Measurements from ENCODE around the gene C9orf85. TPM values are rescaled to one million over a fixed set of nuclear protein-coding genes. Genes with fewer than 3 reads are reported as not detected.

C9orf85 gene
- total RNA-seq, 2 experiments from 2014 or later = 11.1 to 12.0 TPM

DNA sequence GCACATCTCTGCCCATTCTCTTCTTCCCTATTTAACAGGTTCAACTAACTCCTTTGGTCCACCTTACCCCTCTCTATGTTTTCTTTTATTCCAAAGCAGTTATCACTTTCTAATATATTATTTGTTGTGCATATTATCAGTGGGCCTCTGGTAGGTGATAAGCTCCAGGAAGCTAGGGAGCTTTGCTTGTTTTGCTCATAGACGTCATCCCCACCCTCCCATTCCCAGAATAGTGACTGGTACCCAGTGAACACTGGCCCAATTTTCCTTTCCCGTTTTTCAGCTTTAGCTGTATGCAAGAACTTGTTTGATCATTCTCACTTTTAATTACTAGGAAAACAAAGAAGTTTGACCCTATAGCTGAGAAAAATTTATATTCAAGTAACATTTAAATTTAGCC, 7.4 kb upstream of the C9orf85 start:
- H3K36me3 Mint-ChIP-seq (ENCODE audit: low read depth) = peaks cover 28% of the 10 kb centered on the region

DNA sequence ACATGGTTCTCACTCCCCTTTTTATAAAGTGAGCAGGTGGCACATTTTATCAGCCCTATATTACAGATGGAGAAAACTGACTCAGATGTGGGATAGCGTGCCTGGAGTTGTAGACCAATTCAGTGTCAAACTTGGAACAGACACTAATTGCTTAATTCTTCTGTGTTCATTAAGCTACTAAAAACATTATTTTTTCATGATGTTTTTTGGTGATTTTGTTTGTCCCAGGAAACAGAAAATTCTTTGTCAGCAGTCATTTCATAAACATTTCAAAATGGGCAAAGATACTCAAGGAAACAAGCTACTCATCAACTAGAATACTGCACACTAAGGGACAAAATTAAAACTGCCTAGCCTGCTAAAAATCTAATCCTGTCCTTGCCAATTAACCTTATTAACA, 2.6 kb upstream of the C9orf85 start:
- Mint-ChIP-seq H3K27ac (peak overlapping the region; percentile 89), H3K4me1 (ENCODE audit: low read depth) (peaks cover 55% of the 10 kb centered on the region)

More for the DNA sequence above, 7.4 kb upstream of the C9orf85 start:
- Mint-ChIP-seq H3K4me1 (ENCODE audit: low read depth) (peaks cover 67% of the 10 kb centered on the region), H3K9me3 (ENCODE audit: insufficient read depth) (no peaks in the 10 kb centered on the region), H3K4me3 (no peak overlapping the region), H3K27me3 (ENCODE audit: low read depth) (no peaks in the 10 kb centered on the region), H3K27ac (no peak overlapping the region)
- ATAC-seq (no peak), DNase-seq (no peak)
- POLR2A ChIA-PET = no interaction called here
- CTCF ChIA-PET = interaction anchor here (1.0 to 1.5 kb wide), 2 partner anchors 16 to 121 kb away, joined by 3 to 4 read pairs; no protein-coding TSS in a partner anchor

DNA sequence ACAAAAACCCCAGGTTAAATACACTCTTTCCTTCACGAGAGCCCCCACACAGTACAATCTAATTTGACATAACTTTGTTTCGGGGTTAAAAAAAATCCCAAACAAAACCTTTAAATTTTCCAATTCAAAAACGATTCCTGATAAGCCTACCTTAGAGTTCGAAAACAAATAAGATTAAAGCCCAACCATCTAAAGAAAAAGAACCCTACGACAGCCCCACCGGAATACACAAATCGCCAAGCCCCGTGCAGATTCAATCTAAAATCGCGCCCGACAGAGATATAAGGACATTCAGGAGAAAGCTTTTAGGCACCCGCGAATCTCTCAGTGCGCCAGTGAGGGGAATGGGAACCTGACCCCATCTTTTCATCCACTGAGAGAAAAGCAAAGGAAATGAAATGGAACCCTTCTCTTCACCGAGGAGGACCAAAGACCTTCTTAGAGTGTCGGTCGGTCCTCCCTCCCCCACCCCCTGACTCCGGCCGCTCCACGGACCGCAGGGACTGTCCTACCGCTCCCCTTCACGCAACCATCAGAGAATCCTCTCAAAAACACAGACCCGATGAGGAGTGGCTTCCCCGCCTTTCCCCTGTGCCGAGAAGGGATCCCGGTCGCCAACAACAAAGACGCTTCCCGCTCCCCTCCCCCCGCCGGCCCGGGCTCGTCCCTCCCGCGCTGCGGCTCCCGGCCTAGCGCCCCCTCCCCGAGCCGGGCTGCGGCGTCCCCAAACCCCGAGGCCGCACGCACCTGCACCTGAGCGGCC, 1.4 kb upstream of the C9orf85 start:
- Mint-ChIP-seq H3K27me3 (ENCODE audit: low read depth) (no peaks in the 10 kb centered on the region), H3K4me1 (ENCODE audit: low read depth) (peaks cover 57% of the 10 kb centered on the region), H3K9me3 (ENCODE audit: insufficient read depth) (no peaks in the 10 kb centered on the region), H3K27ac (peak overlapping the region; percentile 89), H3K36me3 (ENCODE audit: low read depth) (peaks cover 31% of the 10 kb centered on the region), H3K4me3 (peak overlapping the region; percentile 100)
- ATAC-seq (no peak), DNase-seq (peak; percentile 46)
- ChIA-PET CTCF (interaction anchor here (1.2 to 2.3 kb wide), 3 partner anchors 10 to 103 kb away, joined by 4 to 14 read pairs (median 14); no protein-coding TSS in a partner anchor), POLR2A (interaction anchor here (0.6 to 3.8 kb wide), 13 partner anchors 8 to 143 kb away, joined by 3 to 67 read pairs (median 6); no protein-coding TSS in a partner anchor)

More for the DNA sequence above, 2.6 kb upstream of the C9orf85 start:
- Mint-ChIP-seq H3K27me3 (ENCODE audit: low read depth) (no peaks in the 10 kb centered on the region), H3K9me3 (ENCODE audit: insufficient read depth) (no peaks in the 10 kb centered on the region), H3K4me3 (peak overlapping the region; percentile 100), H3K36me3 (ENCODE audit: low read depth) (peaks cover 34% of the 10 kb centered on the region)
- ATAC-seq = no peak
- no peak for DNase-seq
- CTCF ChIA-PET = interaction anchor here (0.9 to 1.1 kb wide), 3 partner anchors 13 to 116 kb away, joined by 3 to 4 read pairs (median 3); no protein-coding TSS in a partner anchor
- POLR2A ChIA-PET = interaction anchor here (0.7 kb wide), 1 partner anchor 10 kb away, joined by 4 read pairs; no protein-coding TSS in a partner anchor

DNA sequence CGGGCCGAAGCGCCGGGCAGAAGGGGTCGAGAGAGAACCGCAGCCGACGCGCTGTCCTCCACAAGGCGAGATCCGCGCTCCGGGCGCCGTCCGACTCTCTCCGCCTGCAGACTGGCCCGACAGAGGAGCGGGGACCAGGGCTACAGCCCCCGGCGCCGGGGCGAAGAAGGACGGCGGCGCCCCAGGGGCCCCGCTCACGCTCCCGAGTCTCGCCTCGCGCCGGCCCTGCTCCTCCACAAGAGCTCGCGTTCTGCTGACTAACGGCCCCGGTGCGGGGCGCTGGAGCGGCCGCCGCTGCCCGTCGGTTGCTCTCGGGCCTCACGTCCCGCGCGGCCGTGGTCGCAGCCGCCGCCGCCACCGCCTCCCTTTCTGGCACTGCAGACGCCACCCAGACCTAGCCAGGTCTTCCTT, 784 bp upstream of the C9orf85 start:
- H3K9me3 Mint-ChIP-seq (ENCODE audit: insufficient read depth) = no peaks in the 10 kb centered on the region
- DNase-seq (no peak), ATAC-seq (peak; percentile 12)
- ChIA-PET POLR2A (interaction anchor here (0.6 to 3.8 kb wide), 18 partner anchors 8 to 143 kb away, joined by 3 to 67 read pairs (median 4); no protein-coding TSS in a partner anchor), CTCF (interaction anchor here (0.9 to 2.3 kb wide), 16 partner anchors 9 to 144 kb away, joined by 3 to 14 read pairs (median 6); no protein-coding TSS in a partner anchor)
- H3K27me3 Mint-ChIP-seq (ENCODE audit: low read depth) = no peaks in the 10 kb centered on the region
- H3K36me3 Mint-ChIP-seq (ENCODE audit: low read depth) = peaks cover 28% of the 10 kb centered on the region
- peaks cover 58% of the 10 kb centered on the region for H3K4me1 Mint-ChIP-seq (ENCODE audit: low read depth)
- H3K27ac Mint-ChIP-seq = peak overlapping the region; percentile 100
- H3K4me3 Mint-ChIP-seq = peak overlapping the region; percentile 100

DNA sequence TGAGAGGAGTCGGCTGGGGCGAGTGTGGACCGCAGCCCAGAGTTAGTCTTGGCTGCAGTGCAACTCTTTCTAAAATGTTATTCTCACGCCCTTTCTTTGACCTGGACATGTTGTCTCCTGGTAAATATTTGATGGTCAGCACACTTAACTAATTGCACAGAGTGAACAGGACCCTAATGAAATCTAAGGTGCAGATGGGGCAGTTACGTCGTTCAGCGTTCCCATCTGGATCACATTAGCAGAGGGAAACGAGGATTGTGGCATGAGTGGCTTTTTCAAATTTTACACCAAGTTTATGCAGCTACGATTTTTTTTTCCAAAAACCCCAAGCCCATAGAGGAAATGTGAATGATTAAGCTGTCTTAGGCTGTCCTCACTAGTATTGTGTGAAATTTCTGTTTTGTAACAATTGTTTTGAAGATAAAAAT, 483 bp downstream of the C9orf85 start:
- ATAC-seq (no peak), DNase-seq (no peak)
- no peaks in the 10 kb centered on the region for H3K27me3 Mint-ChIP-seq (ENCODE audit: low read depth)
- POLR2A ChIA-PET = interaction anchor here (0.6 to 3.8 kb wide), 12 partner anchors 11 to 151 kb away, joined by 3 to 67 read pairs (median 4); no protein-coding TSS in a partner anchor
- CTCF ChIA-PET = interaction anchor here (1.0 to 2.8 kb wide), 10 partner anchors 12 to 130 kb away, joined by 3 to 14 read pairs (median 8); no protein-coding TSS in a partner anchor
- peaks cover 25% of the 10 kb centered on the region for H3K36me3 Mint-ChIP-seq (ENCODE audit: low read depth)
- peaks cover 55% of the 10 kb centered on the region for H3K4me1 Mint-ChIP-seq (ENCODE audit: low read depth)
- H3K4me3 Mint-ChIP-seq = peak overlapping the region; percentile 100
- peak overlapping the region; percentile 100 for H3K27ac Mint-ChIP-seq
- H3K9me3 Mint-ChIP-seq (ENCODE audit: insufficient read depth) = no peaks in the 10 kb centered on the region

DNA sequence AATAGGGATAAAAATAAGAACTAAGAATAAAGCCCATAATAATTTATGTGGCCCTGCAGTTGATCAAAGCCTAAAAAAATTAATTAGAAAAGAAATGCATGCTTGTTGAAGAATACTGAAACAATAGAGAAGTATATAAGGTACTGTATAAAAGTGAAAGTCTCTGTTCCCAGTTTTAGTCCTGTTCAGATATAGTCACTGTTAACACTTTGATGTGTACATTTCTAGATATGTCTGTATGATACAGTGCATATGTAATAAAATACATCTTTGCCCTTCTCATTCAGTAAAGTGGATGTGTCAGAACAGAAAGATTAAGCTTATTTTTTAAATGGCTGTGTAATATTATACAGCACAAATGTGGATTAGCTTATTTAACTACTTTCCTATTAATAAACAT, 4.1 kb downstream of the C9orf85 start:
- ChIA-PET CTCF (interaction anchor here (0.9 to 1.7 kb wide), 3 partner anchors 10 to 63 kb away, joined by 3 to 4 read pairs (median 3); no protein-coding TSS in a partner anchor), POLR2A (no interaction called here)
- H3K4me1 Mint-ChIP-seq (ENCODE audit: low read depth) = peaks cover 41% of the 10 kb centered on the region
- no peak for ATAC-seq
- H3K9me3 Mint-ChIP-seq (ENCODE audit: insufficient read depth) = no peaks in the 10 kb centered on the region
- H3K27ac Mint-ChIP-seq = no peak overlapping the region
- no peaks in the 10 kb centered on the region for H3K27me3 Mint-ChIP-seq (ENCODE audit: low read depth)
- H3K4me3 Mint-ChIP-seq = no peak overlapping the region
- no peak for DNase-seq
- H3K36me3 Mint-ChIP-seq (ENCODE audit: low read depth) = peaks cover 23% of the 10 kb centered on the region

DNA sequence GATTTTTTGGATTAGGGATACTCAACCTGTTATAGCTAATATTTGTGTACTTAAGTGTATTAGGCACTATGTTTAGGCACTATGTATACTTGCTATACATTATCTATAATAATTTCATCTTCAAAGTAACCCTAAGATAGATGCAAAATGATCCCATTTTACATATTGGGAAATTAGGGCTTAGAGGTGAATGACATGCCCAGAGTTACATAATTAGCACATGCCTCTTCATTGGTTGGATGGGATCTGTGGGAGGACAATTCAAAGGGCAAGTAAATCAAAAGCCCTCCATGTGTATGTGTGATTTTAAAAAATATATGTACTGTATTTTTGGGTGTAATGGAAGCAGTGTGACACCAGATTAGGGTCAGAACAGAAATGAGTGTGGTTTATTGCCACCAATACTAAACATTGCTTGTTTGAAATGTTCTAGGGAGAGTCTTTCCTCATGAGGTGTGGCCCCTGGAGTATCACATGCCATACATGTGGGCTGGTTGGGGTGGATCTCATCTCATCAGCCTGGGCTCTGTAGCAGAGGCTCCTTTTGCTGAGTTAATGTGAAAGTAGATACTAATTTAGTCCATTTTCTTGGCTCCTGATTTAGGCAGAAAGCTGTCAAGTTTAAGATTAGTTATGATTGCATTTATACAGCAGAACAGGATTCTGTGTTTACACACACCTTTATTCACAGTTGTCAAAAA, 5.5 kb downstream of the C9orf85 start:
- Mint-ChIP-seq H3K9me3 (ENCODE audit: insufficient read depth) (no peaks in the 10 kb centered on the region), H3K4me1 (ENCODE audit: low read depth) (peaks cover 37% of the 10 kb centered on the region), H3K36me3 (ENCODE audit: low read depth) (peaks cover 27% of the 10 kb centered on the region), H3K27me3 (ENCODE audit: low read depth) (no peaks in the 10 kb centered on the region), H3K4me3 (no peak overlapping the region), H3K27ac (no peak overlapping the region)
- DNase-seq (no peak), ATAC-seq (peak; percentile 30)
- ChIA-PET POLR2A (no interaction called here), CTCF (interaction anchor here (0.8 to 1.7 kb wide), 3 partner anchors 13 to 110 kb away, joined by 3 to 4 read pairs (median 4); no protein-coding TSS in a partner anchor)

DNA sequence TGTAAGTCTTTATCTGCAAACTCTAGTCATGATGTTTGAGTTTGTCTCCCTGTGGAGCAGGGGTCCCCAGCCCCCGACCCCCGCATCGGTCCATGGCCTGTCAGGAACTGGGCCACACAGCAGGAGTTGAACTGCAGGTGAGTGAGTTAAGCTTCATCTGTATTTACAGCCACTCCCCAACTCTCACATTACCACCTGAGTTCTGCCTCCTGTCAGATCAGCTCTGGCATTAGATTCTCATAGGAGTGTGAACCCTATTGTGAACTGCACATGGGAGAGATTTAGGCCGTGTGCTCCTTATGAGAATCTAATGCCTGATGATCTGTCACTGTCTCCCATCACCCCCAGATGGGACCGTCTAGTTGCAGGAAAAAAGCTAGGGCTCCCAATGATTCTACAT, 7.0 kb downstream of the C9orf85 start:
- Mint-ChIP-seq H3K4me3 (no peak overlapping the region), H3K4me1 (ENCODE audit: low read depth) (peaks cover 25% of the 10 kb centered on the region), H3K27ac (no peak overlapping the region), H3K9me3 (ENCODE audit: insufficient read depth) (no peaks in the 10 kb centered on the region), H3K36me3 (ENCODE audit: low read depth) (peaks cover 29% of the 10 kb centered on the region), H3K27me3 (ENCODE audit: low read depth) (no peaks in the 10 kb centered on the region)
- ChIA-PET CTCF (no interaction called here), POLR2A (interaction anchor here (0.5 kb wide), 1 partner anchor 267 kb away, joined by 3 read pairs; no protein-coding TSS in a partner anchor)
- DNase-seq (no peak), ATAC-seq (no peak)

DNA sequence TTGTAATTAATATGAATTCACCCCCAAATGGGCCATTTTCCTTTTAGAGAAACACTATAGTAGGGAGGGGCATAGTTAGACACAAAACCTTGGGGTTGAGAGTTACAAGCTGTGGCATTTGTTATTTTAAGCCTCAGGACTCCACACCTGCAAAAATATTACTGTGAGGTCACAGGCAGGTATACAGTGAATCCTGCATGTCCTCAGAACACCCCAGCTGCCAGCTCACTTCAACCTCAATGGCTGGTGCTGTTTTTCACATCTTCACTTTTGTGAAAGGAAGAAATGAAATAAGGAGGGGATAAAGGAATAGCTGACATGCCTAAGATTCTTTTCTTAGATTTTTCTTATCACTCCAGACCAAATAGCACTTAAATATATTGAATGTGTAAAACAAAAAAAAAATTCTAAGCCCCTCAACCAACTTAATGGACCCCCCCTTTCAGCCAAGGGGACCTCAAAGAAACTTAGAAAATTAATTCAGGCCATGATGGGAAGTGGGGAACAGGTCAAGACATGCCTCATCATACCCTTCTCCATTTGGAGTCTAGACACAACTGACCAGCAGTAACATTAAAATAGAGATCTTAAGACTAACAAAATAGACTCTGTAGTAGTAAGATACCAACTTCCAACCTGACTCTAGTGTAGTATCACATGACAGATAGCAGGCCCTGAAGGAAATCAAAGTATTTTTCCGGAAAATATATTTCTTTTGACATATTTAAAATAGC, 9.2 kb downstream of the C9orf85 start:
- DNase-seq = no peak
- Mint-ChIP-seq H3K4me1 (ENCODE audit: low read depth) (peaks cover 12% of the 10 kb centered on the region), H3K27ac (no peak overlapping the region), H3K9me3 (ENCODE audit: insufficient read depth) (no peaks in the 10 kb centered on the region), H3K4me3 (no peak overlapping the region), H3K27me3 (ENCODE audit: low read depth) (no peaks in the 10 kb centered on the region), H3K36me3 (ENCODE audit: low read depth) (peaks cover 38% of the 10 kb centered on the region)
- ChIA-PET POLR2A (interaction anchor here (0.7 kb wide), 1 partner anchor 23 kb away, joined by 3 read pairs; no protein-coding TSS in a partner anchor), CTCF (no interaction called here)
- no peak for ATAC-seq

DNA sequence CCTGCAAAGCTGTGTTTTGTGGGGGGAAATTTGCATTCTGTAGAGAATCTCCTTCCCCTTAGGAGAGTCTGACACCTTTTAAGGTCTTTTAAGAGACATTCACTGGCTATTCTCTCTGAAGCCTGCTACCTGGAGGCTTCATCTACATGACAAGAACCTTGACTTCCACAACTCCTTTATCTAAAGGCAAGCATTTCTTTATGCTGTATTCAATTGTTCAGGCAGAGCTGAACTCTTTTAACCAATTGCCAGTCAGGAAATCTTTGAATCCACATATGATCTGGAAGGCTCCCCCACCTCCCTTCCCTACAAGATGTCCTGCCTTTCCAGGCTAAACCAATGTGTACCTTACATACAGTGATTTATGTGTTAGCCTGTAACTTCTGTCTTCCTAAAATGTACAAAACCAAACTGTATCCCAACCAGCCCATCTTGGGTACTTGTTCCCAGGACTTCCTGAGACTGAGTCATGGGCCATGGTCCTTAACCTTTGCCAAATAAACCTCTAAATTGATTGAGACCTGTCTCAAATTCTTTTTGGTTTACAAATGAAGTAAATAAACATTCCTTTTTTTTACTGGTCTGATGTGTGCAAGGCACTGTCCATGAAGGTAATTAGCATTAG, 9.9 kb downstream of the C9orf85 start:
- ATAC-seq (no peak), DNase-seq (no peak)
- H3K27ac Mint-ChIP-seq = no peak overlapping the region
- CTCF ChIA-PET = no interaction called here
- peaks cover 36% of the 10 kb centered on the region for H3K36me3 Mint-ChIP-seq (ENCODE audit: low read depth)
- H3K27me3 Mint-ChIP-seq (ENCODE audit: low read depth) = no peaks in the 10 kb centered on the region
- no peaks in the 10 kb centered on the region for H3K9me3 Mint-ChIP-seq (ENCODE audit: insufficient read depth)
- peaks cover 10% of the 10 kb centered on the region for H3K4me1 Mint-ChIP-seq (ENCODE audit: low read depth)
- POLR2A ChIA-PET = no interaction called here
- H3K4me3 Mint-ChIP-seq = no peak overlapping the region

DNA sequence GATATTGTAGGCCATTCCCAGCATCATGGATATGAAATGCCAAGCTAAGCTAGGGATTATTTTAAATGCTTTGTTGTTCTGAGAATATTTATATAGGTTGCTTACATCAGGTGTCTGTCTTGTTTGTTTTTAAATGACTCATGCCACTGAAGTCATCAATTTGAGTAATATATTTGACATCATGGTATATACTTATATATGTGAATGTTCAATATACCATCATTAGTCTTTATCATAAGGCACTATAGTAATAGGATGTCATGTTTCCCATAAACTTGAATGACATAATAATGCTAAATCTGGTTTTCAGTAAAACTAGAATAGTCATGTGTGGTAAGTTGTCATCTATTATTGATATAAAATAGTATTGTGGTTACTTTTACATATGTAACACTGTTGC, 13.1 kb downstream of the C9orf85 start:
- Mint-ChIP-seq H3K4me3 (no peak overlapping the region), H3K36me3 (ENCODE audit: low read depth) (peaks cover 27% of the 10 kb centered on the region), H3K27me3 (ENCODE audit: low read depth) (no peaks in the 10 kb centered on the region), H3K27ac (no peak overlapping the region), H3K4me1 (ENCODE audit: low read depth) (peaks cover 2% of the 10 kb centered on the region), H3K9me3 (ENCODE audit: insufficient read depth) (no peaks in the 10 kb centered on the region)
- POLR2A ChIA-PET = no interaction called here
- no peak for DNase-seq
- no peak for ATAC-seq
- CTCF ChIA-PET = interaction anchor here (1.2 to 2.4 kb wide), 2 partner anchors 9 to 118 kb away, joined by 3 to 8 read pairs; no protein-coding TSS in a partner anchor

Data from activated CD8-positive, alpha-beta T cell treated with anti-CD3 and anti-CD28 coated beads, Interleukin-2, amount 10 ng/mL, durations not matched to agents 7 days and 5 days (primary cell).